Left forelimb (tissue), 1 donor: ENCODE data around the gene AANAT.

Experiments
- DNase-seq: peaks from one replicate; pipeline ENCODE4 v3.0.0-alpha.2; 2018; ENCODE audit warnings: low spot score

Gene AANAT

DNA sequence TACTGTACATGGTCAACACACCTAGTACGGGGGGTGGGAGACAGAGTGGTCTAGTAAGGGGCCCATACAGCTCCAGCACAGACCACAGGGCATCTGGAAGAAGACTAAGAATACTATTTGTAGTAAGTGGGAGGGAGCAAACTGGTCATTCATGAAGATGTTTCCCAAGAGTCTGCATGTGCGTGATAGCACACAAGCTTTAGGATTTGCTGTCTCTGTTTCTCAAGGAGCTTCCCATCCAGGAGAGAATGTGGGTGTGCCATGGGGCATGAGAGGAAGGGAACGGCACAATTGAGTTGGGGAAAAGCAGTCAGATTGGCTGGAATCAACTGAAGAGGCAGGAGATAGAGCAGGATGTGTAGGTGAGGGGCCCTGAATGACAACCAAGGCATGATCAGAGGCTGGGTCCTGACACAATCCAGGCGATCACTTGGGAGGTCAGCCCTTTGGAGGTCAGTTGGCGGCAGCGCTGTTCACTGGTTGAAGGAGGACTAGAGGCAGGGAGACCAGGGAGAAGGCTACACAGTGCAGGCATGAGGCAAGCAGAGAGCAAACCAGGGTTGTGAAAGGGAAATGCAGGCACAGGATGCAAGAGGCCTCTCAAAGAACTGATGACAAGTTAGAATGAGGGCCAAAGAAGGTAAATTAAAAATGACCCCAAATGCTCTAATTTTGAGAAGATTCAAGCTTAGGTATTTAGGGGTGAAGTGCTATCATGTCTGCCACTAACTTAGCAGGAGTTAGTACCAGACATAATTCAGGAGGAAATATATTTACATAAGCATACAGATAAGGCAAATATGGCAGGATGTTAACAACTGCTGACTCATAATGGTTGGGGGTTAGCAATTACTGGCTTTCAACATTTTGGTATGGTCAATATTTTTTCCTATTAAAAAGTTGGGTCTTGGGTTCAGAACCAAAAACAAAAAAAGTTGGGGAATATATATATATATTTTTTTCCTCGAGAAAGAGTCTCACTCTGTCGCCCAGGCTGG is 24.8 kb upstream of the AANAT start:
- no peak for DNase-seq

- DNase-seq = no peak
Observed at GRCh38 chr17:76444518-76445311, 22.7 kb upstream of the AANAT start.

GRCh38 chr17:76445697-76446448 is 21.5 kb upstream of the AANAT start:
- no peak for DNase-seq

GRCh38 chr17:76446449-76447231 is 20.8 kb upstream of the AANAT start:
- no peak for DNase-seq

GRCh38 chr17:76447931-76448652 is 19.3 kb upstream of the AANAT start:
- no peak for DNase-seq

DNA sequence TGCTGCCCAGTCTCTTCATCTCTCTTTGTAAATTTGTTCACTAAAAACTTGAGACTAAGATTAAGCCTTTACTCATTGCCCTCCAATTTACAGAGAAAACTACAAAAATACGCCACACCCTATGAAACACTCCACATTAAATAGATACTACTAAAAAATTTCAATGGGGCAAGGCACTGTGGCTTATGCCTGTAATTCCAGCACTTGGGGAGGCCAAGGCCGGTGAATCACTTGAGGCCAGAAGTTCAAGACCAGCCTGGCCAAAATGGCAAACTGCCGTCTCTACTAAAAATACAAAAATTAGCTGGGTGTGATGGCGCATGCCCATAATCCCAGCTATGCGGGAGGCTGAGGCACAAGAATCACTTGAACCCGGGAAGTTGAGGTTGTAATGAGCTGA is 18.3 kb upstream of the AANAT start:
- no peak for DNase-seq

DNA sequence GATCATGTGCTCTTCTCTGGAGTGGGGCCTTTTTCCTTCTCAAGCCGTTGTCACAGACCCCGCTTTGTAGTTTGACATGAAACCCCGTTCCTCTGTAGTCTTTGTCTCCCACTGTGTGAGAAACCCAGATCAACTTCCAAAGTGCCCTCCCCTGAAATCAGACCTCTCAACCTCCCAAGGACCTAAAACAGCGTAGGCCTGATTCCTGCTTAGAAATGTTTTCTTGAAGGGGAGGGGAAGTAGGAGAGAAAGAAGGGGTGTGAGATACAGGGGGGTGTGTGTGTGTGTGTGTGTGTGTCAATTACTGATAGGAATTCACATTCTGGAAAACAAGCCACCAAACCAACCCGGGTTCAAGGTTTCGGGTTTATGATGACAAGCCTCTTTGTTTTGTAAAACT is 15.9 kb upstream of the AANAT start:
- DNase-seq = no peak

DNA sequence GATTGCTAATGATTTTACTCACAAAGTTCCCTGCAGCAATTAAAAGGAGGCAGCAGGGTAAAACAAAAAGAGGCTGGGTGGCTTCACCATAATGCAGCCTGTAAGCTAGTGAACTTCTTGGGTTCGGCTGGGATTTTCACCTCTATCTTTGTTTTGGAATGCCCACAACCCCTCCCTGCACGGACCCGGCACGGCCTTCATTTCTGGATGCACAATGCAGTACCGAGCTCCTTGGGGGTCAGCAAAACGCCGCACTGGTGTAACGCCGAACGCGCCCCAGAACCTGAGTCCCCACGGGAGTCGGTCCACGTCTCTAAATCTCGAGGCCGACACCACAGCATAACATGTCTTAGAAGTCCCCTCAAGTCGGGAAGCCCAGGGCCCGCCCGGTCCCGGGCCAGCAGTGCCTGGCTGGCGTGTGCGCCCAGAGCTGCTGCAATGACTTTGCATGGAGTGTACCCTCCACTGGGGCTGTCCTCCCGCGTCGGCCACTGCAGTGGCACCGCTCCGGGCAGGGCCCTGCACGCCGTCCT is 15.2 kb upstream of the AANAT start:
- DNase-seq = no peak

- DNase-seq = peak; percentile 92
Observed at GRCh38 chr17:76452660-76453430, 14.6 kb upstream of the AANAT start, which contains the start of gene UBE2O. TSS of gene UBE2O (minus strand) at chr17:76453152. CDS start at chr17:76453141, 11 bp downstream.

GRCh38 chr17:76453431-76453743 is 14.0 kb upstream of the AANAT start:
- no peak for DNase-seq

GRCh38 chr17:76458580-76459490 is 8.6 kb upstream of the AANAT start:
- DNase-seq = no peak

GRCh38 chr17:76459674-76460073 is 7.7 kb upstream of the AANAT start:
- no peak for DNase-seq

DNA sequence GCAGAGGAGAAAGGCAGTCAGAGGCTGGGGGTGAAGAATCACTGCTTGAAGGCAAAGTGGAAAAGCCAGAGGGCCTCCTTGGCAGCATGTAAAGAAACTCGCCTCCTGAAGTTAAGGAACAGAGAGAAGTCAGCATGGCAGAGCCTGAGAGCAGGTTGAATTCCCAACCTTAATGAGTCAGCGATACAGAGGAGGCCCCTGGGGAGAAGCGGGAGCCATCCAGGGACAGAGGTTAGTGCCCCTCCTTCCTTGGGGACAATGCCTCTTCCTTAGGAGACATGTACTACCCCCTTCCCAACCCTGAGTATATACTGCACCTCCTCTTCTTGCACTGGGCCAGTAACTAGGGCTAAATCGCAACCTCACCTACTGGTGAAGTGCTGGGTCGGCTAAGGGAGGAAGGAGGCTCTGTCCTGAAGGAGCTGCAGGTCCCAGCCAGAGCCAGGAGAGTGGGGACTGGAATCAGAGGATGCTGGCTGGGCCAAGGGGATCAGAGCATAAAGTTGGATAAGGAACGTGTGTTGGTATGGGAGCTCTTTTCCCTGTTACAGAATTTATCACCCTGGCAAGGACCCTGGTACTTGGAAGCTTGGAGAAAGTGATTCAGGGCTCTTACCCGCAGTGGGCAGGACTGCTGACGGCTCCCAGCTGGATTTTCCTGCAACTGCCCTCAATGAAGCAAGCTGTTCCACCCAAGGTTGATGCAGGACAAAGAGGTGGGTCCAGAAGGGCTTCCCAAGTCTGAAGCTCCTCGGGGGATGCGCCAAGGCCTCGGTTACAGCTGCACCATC is 5.4 kb upstream of the AANAT start:
- no peak for DNase-seq

DNA sequence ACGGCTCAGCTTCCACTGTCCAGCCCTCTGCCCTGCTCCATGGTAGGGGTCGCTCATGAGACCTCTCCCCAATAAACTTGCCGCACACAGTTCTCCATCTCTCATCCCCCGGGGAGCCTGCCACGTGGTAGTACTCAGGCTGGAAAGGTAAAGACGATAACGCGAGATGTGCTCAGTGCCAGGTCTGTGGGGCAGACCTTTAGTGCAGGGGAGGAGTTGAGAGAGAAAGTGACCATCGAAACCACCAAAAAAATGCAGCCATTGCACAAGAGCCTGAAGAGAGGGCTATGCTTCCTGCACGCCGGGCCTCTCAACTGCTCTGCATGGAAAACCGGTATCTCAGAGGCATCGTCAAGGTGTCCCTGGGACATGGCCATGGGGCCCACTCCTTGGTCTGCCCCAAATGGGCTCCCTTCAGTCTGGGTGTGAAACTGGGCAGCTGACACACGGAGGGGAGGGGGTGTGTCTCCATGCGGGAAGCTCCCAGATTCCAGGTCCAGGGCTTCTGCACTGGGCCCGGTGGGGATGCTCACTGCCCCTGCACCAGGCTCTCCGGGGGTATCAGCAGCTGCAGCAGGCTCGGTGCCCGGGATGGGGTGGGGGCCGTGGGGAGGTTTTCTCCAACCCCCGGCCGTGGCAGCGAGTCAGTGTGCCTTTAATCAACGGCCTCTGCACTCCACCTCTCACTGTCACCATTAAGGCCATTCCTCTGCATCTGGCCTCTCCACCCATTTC is 4.7 kb upstream of the AANAT start:
- DNase-seq = no peak

DNA sequence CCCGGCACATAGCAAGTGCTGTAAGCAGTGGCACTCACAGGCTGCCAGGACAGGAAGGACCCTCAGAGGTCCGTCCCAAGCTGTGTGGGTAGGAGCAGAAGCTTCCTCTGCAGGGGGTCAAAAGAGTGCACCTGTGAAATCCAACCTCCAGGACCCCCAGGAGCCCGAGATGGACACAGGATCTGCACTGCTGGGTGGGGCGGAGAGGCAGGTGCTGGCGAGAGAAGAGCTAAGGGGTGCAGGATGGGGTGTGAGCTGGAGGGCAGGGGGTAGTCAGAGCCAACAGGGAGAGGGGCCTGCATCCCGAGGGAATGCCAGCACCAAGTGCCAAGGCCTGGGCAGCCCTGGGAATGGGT is 650 bp upstream of the AANAT start:
- DNase-seq = no peak

- no peak for DNase-seq
Observed at GRCh38 chr17:76467809-76468633, 618 bp downstream of the AANAT start.
